ENCODE results near the gene NRXN3.

DNA sequence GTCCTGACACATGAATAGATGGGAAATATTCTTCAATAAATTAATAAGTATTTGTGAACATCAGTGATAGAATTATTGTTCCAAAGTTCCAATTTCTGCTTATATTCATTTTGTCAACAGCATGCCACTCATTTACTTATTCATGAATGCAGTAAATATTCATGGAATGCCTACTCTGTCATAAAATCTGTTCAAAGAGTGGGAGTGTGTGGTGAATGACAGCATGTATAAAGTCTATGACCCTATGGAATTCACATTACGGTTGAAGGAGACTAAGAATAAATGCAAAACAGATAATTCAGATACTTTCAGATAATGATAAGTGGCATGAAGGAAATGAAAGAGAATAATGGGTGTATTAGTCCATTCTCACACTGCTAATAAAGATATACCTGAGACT, 494.7 kb downstream of the NRXN3 start:
- TF ChIP-seq, protein P1, sequence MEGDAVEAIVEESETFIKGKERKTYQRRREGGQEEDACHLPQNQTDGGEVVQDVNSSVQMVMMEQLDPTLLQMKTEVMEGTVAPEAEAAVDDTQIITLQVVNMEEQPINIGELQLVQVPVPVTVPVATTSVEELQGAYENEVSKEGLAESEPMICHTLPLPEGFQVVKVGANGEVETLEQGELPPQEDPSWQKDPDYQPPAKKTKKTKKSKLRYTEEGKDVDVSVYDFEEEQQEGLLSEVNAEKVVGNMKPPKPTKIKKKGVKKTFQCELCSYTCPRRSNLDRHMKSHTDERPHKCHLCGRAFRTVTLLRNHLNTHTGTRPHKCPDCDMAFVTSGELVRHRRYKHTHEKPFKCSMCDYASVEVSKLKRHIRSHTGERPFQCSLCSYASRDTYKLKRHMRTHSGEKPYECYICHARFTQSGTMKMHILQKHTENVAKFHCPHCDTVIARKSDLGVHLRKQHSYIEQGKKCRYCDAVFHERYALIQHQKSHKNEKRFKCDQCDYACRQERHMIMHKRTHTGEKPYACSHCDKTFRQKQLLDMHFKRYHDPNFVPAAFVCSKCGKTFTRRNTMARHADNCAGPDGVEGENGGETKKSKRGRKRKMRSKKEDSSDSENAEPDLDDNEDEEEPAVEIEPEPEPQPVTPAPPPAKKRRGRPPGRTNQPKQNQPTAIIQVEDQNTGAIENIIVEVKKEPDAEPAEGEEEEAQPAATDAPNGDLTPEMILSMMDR (IDR thresholded peaks at IDR 0.05), result no peak
- TF ChIP-seq, protein P2, sequence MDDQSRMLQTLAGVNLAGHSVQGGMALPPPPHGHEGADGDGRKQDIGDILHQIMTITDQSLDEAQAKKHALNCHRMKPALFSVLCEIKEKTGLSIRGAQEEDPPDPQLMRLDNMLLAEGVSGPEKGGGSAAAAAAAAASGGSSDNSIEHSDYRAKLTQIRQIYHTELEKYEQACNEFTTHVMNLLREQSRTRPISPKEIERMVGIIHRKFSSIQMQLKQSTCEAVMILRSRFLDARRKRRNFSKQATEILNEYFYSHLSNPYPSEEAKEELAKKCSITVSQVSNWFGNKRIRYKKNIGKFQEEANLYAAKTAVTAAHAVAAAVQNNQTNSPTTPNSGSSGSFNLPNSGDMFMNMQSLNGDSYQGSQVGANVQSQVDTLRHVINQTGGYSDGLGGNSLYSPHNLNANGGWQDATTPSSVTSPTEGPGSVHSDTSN (IDR thresholded peaks at IDR 0.05), result no peak
- TF ChIP-seq POLR2AphosphoS5 (IDR thresholded peaks at IDR 0.05; ENCODE audit: low read depth, low read length) (no peak), MXI1 (IDR thresholded peaks at IDR 0.05; ENCODE audit: low read depth, low read length) (no peak), ELF1 (IDR thresholded peaks at IDR 0.05) (no peak), TEAD4 (IDR thresholded peaks at IDR 0.05; ENCODE audit: borderline replicate concordance, insufficient read depth) (no peak), EP300 (IDR thresholded peaks at IDR 0.05; ENCODE audit: borderline replicate concordance in 1 of 2, low read depth in 1 of 2, low read length in 1 of 2) (no peak)
- TF ChIP-seq, protein P3, sequence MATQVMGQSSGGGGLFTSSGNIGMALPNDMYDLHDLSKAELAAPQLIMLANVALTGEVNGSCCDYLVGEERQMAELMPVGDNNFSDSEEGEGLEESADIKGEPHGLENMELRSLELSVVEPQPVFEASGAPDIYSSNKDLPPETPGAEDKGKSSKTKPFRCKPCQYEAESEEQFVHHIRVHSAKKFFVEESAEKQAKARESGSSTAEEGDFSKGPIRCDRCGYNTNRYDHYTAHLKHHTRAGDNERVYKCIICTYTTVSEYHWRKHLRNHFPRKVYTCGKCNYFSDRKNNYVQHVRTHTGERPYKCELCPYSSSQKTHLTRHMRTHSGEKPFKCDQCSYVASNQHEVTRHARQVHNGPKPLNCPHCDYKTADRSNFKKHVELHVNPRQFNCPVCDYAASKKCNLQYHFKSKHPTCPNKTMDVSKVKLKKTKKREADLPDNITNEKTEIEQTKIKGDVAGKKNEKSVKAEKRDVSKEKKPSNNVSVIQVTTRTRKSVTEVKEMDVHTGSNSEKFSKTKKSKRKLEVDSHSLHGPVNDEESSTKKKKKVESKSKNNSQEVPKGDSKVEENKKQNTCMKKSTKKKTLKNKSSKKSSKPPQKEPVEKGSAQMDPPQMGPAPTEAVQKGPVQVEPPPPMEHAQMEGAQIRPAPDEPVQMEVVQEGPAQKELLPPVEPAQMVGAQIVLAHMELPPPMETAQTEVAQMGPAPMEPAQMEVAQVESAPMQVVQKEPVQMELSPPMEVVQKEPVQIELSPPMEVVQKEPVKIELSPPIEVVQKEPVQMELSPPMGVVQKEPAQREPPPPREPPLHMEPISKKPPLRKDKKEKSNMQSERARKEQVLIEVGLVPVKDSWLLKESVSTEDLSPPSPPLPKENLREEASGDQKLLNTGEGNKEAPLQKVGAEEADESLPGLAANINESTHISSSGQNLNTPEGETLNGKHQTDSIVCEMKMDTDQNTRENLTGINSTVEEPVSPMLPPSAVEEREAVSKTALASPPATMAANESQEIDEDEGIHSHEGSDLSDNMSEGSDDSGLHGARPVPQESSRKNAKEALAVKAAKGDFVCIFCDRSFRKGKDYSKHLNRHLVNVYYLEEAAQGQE (IDR thresholded peaks at IDR 0.05; ENCODE audit: low read depth, low read length), result no peak

All from SK-N-SH (cell line).